GM10266 (cell line): Measurements from ENCODE around the gene TSPAN32.

Experiments used
- DNase-seq: peaks from one replicate; pipeline ENCODE4 v3.0.0; 2012; ENCODE audit errors: extremely low spot score
- CTCF ChIP-seq: IDR thresholded peaks from 2 replicates; pipeline ENCODE4 v1.5.1; 2012; ENCODE audit warnings: mild to moderate bottlenecking, low read depth; ENCODE audit not compliant: control insufficient read depth, insufficient read depth; ENCODE audit errors: missing control alignments

The TSPAN32 gene

GRCh38 chr11:2343502-2343901 is 41.7 kb downstream of the TSPAN32 start:
- DNase-seq, result no peak
- no peak for TF ChIP-seq CTCF

- no peak for DNase-seq
These were observed 43.2 kb downstream of the TSPAN32 start for GRCh38 chr11:2345050-2345449.

GRCh38 chr11:2346014-2346413 is 44.2 kb downstream of the TSPAN32 start:
- DNase-seq, result no peak
- TF ChIP-seq CTCF, result no peak

More at GRCh38 chr11:2345050-2345449, 43.2 kb downstream of the TSPAN32 start:
- no peak for TF ChIP-seq CTCF

- TF ChIP-seq CTCF, result no peak
- no peak for DNase-seq
These were observed 44.9 kb downstream of the TSPAN32 start for GRCh38 chr11:2346586-2347307.

GRCh38 chr11:2347308-2347830 is 45.6 kb downstream of the TSPAN32 start:
- no peak for DNase-seq
- TF ChIP-seq CTCF, result no peak

- no peak for DNase-seq
- no peak for TF ChIP-seq CTCF
These were observed 47.2 kb downstream of the TSPAN32 start for GRCh38 chr11:2348986-2349385.

- no peak for DNase-seq
- TF ChIP-seq CTCF, result no peak
These were observed 49.9 kb downstream of the TSPAN32 start for GRCh38 chr11:2351701-2352100.
